HCT116 (cell line): ENCODE results near the gene PKD2.

ENCODE experiments used
- FOSL1 ChIP-seq: IDR thresholded peaks from 2 replicates; pipeline ENCODE4 v1.6.1; 2012; ENCODE audit warnings: low read depth
- TF ChIP-seq, protein P1 (sequence below), 3 experiments: fragments of 200-600 bp in 1 of 3; sonication (generic) in 1 of 3; IDR thresholded peaks in 2 of 3; conservative IDR thresholded peaks in 1 of 3; 2 replicates each; pipeline ENCODE4 v1.5.1; 2012 to 2017; ENCODE audit warnings: low read depth in 2 of 3, low read length in 2 of 3, antibody characterized with exemption in 1 of 3, borderline replicate concordance in 1 of 3, control low read depth in 1 of 3, mild to moderate bottlenecking in 1 of 3, mixed read lengths in 1 of 3, mixed run types in 1 of 3, moderate library complexity in 1 of 3; ENCODE audit not compliant: insufficient read depth in 1 of 3

DNA sequence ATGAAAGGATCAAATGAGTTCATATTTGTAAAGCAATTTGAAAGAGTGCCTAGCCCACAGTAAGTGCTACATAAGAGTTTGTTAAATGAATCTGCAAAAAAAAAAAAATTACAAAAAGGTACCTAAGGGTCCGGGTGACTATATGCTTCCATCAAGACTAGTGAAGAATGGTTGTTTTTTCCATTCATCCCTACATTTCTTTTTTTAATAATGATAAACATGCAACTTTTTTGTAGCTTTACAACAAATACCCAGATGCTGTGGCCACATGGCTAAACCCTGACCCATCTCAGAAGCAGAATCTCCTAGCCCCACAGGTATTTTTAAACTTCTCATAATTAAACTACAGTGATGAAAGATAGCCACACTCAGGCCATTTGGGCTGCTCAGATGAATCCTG is 27.6 kb upstream of the PKD2 start:
- no peak for TF ChIP-seq FOSL1
- TF ChIP-seq, protein P1, sequence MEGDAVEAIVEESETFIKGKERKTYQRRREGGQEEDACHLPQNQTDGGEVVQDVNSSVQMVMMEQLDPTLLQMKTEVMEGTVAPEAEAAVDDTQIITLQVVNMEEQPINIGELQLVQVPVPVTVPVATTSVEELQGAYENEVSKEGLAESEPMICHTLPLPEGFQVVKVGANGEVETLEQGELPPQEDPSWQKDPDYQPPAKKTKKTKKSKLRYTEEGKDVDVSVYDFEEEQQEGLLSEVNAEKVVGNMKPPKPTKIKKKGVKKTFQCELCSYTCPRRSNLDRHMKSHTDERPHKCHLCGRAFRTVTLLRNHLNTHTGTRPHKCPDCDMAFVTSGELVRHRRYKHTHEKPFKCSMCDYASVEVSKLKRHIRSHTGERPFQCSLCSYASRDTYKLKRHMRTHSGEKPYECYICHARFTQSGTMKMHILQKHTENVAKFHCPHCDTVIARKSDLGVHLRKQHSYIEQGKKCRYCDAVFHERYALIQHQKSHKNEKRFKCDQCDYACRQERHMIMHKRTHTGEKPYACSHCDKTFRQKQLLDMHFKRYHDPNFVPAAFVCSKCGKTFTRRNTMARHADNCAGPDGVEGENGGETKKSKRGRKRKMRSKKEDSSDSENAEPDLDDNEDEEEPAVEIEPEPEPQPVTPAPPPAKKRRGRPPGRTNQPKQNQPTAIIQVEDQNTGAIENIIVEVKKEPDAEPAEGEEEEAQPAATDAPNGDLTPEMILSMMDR (IDR thresholded peaks at IDR 0.05 in 2 of 3, conservative IDR thresholded peaks at IDR 0.05 in 1 of 3; ENCODE audit: borderline replicate concordance in 1 of 3, insufficient read depth in 1 of 3, low read depth in 2 of 3, low read length in 2 of 3), result no peak
